Measurements from ENCODE around the gene LENG8.

LENG8 gene

GRCh38 chr19:54435551-54436016 is 13.4 kb upstream of the LENG8 start:
- no peak for ATAC-seq
- TF ChIP-seq CREB5 (CRISPR knock-in tag; IDR thresholded peaks at IDR 0.05; ENCODE audit: low read depth) (no peak), ARNTL (CRISPR knock-in tag; IDR thresholded peaks at IDR 0.05; ENCODE audit: borderline replicate concordance, low read depth) (no peak), GLIS3 (CRISPR knock-in tag; IDR thresholded peaks at IDR 0.05) (no peak), SNAI2 (CRISPR knock-in tag; IDR thresholded peaks at IDR 0.05) (no peak), OSR1 (CRISPR knock-in tag; IDR thresholded peaks at IDR 0.05) (no peak), CSRNP3 (CRISPR knock-in tag; IDR thresholded peaks at IDR 0.05) (no peak), ZNF8 (CRISPR knock-in tag; IDR thresholded peaks at IDR 0.05) (no peak), TCF4 (CRISPR knock-in tag; IDR thresholded peaks at IDR 0.05; ENCODE audit: borderline replicate concordance) (no peak), RARB (CRISPR knock-in tag; IDR thresholded peaks at IDR 0.05) (no peak), ZFP3 (CRISPR knock-in tag; IDR thresholded peaks at IDR 0.05) (no peak)

GRCh38 chr19:54436031-54436523 is 12.9 kb upstream of the LENG8 start:
- TF ChIP-seq RARB (CRISPR knock-in tag; IDR thresholded peaks at IDR 0.05), result no peak
- TF ChIP-seq BACH2 (CRISPR knock-in tag; IDR thresholded peaks at IDR 0.05; ENCODE audit: borderline replicate concordance), result no peak
- TF ChIP-seq ESRRG (CRISPR knock-in tag; IDR thresholded peaks at IDR 0.05), result no peak
- no peak for TF ChIP-seq ARNTL (CRISPR knock-in tag; IDR thresholded peaks at IDR 0.05; ENCODE audit: borderline replicate concordance, low read depth)
- no peak for TF ChIP-seq TSHZ2 (CRISPR knock-in tag; IDR thresholded peaks at IDR 0.05)
- no peak for TF ChIP-seq CREB5 (CRISPR knock-in tag; IDR thresholded peaks at IDR 0.05; ENCODE audit: low read depth)
- TF ChIP-seq ZFP30 (CRISPR knock-in tag; IDR thresholded peaks at IDR 0.05), result no peak
- TF ChIP-seq ZNF8 (CRISPR knock-in tag; IDR thresholded peaks at IDR 0.05), result no peak
- no peak for TF ChIP-seq PATZ1 (CRISPR knock-in tag; IDR thresholded peaks at IDR 0.05; ENCODE audit: borderline replicate concordance)
- no peak for TF ChIP-seq ZC3H10 (CRISPR knock-in tag; IDR thresholded peaks at IDR 0.05)
- no peak for TF ChIP-seq PPARA (CRISPR knock-in tag; IDR thresholded peaks at IDR 0.05; ENCODE audit: borderline replicate concordance)

GRCh38 chr19:54436628-54437252 is 12.3 kb upstream of the LENG8 start:
- no peak for ATAC-seq
- TF ChIP-seq ESRRG (CRISPR knock-in tag; IDR thresholded peaks at IDR 0.05) (no peak), GLIS3 (CRISPR knock-in tag; IDR thresholded peaks at IDR 0.05) (no peak), POU6F1 (CRISPR knock-in tag; IDR thresholded peaks at IDR 0.05; ENCODE audit: borderline replicate concordance, low read depth) (no peak), OSR1 (CRISPR knock-in tag; IDR thresholded peaks at IDR 0.05) (no peak), CSDC2 (CRISPR knock-in tag; IDR thresholded peaks at IDR 0.05) (no peak), PPARA (CRISPR knock-in tag; IDR thresholded peaks at IDR 0.05; ENCODE audit: borderline replicate concordance) (no peak), ZFP30 (CRISPR knock-in tag; IDR thresholded peaks at IDR 0.05) (no peak), RARB (CRISPR knock-in tag; IDR thresholded peaks at IDR 0.05) (no peak), ZNF565 (CRISPR knock-in tag; conservative IDR thresholded peaks at IDR 0.05; ENCODE audit: low read depth) (no peak), ZNF8 (CRISPR knock-in tag; IDR thresholded peaks at IDR 0.05) (no peak), ZFP3 (CRISPR knock-in tag; IDR thresholded peaks at IDR 0.05) (no peak), SNAI2 (CRISPR knock-in tag; IDR thresholded peaks at IDR 0.05) (no peak), ZNF70 (CRISPR knock-in tag; IDR thresholded peaks at IDR 0.05) (no peak), ZC3H10 (CRISPR knock-in tag; IDR thresholded peaks at IDR 0.05) (no peak), PATZ1 (CRISPR knock-in tag; IDR thresholded peaks at IDR 0.05; ENCODE audit: borderline replicate concordance) (no peak)

More at GRCh38 chr19:54436031-54436523, 12.9 kb upstream of the LENG8 start:
- ATAC-seq, result no peak
